Osteocyte (in vitro differentiated cells): ENCODE measurements around the gene ADCY2. TPM values are rescaled to one million over a fixed set of nuclear protein-coding genes. Genes with fewer than 3 reads are reported as not detected.
"Not testable (repeated sequence)": the region's sequence is repeated elsewhere in the genome, so short reads cannot be mapped to it uniquely, and the experiment has no call there.

ENCODE experiments used
- DNase-seq: peaks from one replicate; pipeline ENCODE4 v3.0.0; 2021; ENCODE audit warnings: mixed read lengths; ENCODE audit not compliant: unreplicated experiment; ENCODE audit errors: extremely low spot score
- H3K27ac Mint-ChIP-seq: one replicate; pipeline ENCODE4 v1.8.0; 2021; ENCODE audit warnings: mild to moderate bottlenecking, mixed read lengths; ENCODE audit not compliant: unreplicated experiment
- H3K27me3 Mint-ChIP-seq: one replicate; pipeline ENCODE4 v1.8.0; 2021; ENCODE audit warnings: mixed read lengths; ENCODE audit not compliant: unreplicated experiment
- H3K36me3 Mint-ChIP-seq: one replicate; pipeline ENCODE4 v1.8.0; 2021; ENCODE audit warnings: mixed read lengths; ENCODE audit not compliant: unreplicated experiment
- H3K4me1 Mint-ChIP-seq: one replicate; pipeline ENCODE4 v1.8.0; 2021; ENCODE audit warnings: mixed read lengths; ENCODE audit not compliant: unreplicated experiment
- H3K4me3 Mint-ChIP-seq: one replicate; pipeline ENCODE4 v1.8.0; 2021; ENCODE audit warnings: mild to moderate bottlenecking, moderate library complexity, mixed read lengths; ENCODE audit not compliant: unreplicated experiment
- H3K9me3 Mint-ChIP-seq: one replicate; pipeline ENCODE4 v1.8.0; 2021; ENCODE audit warnings: mixed read lengths; ENCODE audit not compliant: unreplicated experiment
- total RNA-seq: library from RNA; stranded (reverse); gene quantifications from 2 replicates; pipeline ENCODE4 v1.2.1, GENCODE V29; 2021
- TF ChIP-seq, protein P1 (sequence below): fragments of 200-600 bp; sonication (generic); IDR thresholded peaks from 2 replicates; pipeline ENCODE4 v1.5.0; 2021; ENCODE audit warnings: antibody characterized with exemption, mild to moderate bottlenecking, moderate library complexity

Gene ADCY2
- total RNA-seq, 1 donor from 2014 or later, result not detected

DNA sequence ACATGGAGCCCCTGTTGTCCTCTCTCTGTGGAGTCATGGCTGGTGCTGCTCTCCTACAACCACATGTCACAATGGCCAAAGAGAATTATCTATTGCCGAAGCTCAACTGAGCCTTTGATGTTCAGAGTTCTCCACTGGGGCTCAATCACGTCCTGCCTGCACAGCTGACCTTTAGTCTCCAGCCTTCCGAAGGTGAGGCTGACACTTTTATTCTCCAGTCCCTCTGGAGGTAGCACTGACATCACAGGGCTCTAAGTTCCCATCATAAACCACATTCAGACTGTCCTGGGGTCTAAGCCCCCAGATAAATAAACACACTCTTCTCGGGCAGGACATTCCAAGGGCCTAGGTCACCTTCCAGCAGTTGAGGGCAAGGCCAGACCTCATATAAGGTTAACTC is 23.4 kb downstream of the ADCY2 start:
- DNase-seq, result no peak
- Mint-ChIP-seq H3K27me3 (no peaks in the 10 kb centered on the region), H3K27ac (no peak overlapping the region), H3K9me3 (peaks cover 8% of the 10 kb centered on the region), H3K4me1 (no peaks in the 10 kb centered on the region), H3K36me3 (no peaks in the 10 kb centered on the region), H3K4me3 (no peak overlapping the region)
- TF ChIP-seq, protein P1, sequence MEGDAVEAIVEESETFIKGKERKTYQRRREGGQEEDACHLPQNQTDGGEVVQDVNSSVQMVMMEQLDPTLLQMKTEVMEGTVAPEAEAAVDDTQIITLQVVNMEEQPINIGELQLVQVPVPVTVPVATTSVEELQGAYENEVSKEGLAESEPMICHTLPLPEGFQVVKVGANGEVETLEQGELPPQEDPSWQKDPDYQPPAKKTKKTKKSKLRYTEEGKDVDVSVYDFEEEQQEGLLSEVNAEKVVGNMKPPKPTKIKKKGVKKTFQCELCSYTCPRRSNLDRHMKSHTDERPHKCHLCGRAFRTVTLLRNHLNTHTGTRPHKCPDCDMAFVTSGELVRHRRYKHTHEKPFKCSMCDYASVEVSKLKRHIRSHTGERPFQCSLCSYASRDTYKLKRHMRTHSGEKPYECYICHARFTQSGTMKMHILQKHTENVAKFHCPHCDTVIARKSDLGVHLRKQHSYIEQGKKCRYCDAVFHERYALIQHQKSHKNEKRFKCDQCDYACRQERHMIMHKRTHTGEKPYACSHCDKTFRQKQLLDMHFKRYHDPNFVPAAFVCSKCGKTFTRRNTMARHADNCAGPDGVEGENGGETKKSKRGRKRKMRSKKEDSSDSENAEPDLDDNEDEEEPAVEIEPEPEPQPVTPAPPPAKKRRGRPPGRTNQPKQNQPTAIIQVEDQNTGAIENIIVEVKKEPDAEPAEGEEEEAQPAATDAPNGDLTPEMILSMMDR, result no peak

DNA sequence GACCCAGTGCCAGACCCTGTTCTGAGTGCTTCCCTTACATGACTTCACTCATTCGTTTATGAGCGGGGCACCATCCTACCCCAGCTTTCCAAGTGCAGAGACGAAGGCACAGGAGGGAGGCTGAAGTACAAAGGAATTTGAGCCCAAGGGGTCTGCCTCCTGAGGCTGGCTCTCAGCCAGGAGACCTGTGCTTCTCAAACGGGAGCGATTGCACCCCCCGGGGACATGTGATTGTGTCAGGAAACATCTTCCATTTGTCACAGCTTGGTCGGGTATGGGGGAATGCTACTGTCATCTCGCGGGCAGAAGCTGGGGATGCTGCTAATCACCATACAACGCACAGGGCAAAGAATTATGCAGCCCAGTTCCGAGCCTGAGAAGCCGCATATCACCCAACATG is 23.9 kb downstream of the ADCY2 start:
- no peak overlapping the region for H3K27ac Mint-ChIP-seq
- peaks cover 8% of the 10 kb centered on the region for H3K9me3 Mint-ChIP-seq
- no peaks in the 10 kb centered on the region for H3K36me3 Mint-ChIP-seq
- no peaks in the 10 kb centered on the region for H3K4me1 Mint-ChIP-seq
- TF ChIP-seq, protein P1, result no peak
- H3K4me3 Mint-ChIP-seq, result no peak overlapping the region
- H3K27me3 Mint-ChIP-seq, result no peaks in the 10 kb centered on the region
- DNase-seq, result no peak

DNA sequence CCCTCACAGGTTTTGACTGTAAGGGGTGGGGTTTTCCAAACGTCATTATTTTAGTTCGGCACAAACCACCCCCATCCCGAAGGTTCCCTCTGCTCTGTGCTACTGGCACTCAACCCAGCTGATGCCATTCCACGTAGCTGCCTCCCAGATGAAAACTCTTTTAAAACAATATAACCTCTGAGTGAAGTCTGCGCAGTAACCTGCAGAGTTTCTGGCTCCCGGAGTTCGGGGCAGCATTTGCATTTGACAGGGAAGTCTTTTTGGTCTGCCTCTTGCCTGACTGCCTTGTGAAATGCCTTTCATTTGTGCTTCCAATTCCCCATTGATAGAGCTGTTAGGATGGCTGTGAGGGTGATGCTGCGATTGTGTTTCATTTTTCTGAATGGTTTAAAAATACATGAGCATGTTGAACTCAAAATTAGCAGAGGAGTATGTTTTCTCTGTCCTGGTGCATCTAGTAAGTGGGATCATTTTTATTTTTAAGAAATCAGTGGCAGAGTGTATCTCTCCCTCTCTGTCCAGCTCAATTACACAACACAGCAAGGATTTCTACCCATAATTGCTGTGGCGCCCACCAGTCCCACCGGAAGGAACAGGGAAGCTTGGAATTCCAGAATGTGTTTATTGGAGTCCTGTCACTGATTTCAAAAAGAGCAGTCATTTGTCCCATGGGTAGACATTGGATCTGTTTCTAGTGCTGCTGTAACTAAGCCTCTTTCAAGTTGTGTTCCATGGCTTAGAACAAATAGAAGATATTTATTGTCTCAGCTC is 24.8 kb downstream of the ADCY2 start:
- Mint-ChIP-seq H3K9me3 (peaks cover 9% of the 10 kb centered on the region), H3K4me1 (no peaks in the 10 kb centered on the region), H3K27ac (no peak overlapping the region), H3K27me3 (no peaks in the 10 kb centered on the region), H3K36me3 (no peaks in the 10 kb centered on the region), H3K4me3 (no peak overlapping the region)
- TF ChIP-seq, protein P1, result no peak
- no peak for DNase-seq

DNA sequence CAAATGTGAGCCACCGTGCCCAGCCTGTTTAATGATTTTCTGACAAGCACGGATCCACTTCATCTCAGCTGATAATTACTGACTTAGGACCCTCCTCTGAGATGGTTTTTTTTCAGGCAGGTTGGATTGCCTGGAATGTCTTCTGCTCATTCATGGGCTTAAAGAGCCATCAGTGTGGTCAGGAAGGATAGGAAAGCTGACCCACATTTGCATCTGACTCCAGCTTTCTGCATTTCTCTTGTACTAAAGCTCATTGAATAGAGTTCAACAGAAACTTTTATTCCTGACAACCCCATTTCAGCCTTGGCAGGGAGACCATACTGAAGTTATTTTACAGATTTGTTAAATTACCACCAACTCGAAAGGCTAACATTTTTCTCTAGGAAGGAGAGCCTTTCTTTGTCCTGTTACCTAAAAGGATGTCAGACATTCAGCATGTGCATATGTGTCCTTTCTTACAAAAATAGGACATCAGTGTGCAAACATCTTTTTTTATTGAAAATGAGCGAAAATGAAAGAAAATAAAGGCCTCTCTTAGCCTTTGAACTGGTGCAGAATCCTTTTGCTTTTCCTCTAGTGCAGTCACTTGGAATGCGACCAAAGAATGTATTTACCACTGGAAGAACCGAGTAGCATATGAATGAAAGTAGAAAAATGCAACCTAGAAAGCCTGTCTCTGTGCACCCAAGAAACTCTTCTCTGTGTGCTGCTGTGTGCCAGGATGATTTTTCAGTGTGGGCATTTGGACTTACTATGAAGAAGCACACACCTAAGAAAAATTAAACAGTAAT is 26.6 kb downstream of the ADCY2 start:
- DNase-seq, result no peak
- Mint-ChIP-seq H3K27me3 (no peaks in the 10 kb centered on the region), H3K4me3 (no peak overlapping the region), H3K27ac (no peak overlapping the region), H3K4me1 (no peaks in the 10 kb centered on the region), H3K36me3 (no peaks in the 10 kb centered on the region), H3K9me3 (peaks cover 6% of the 10 kb centered on the region)
- TF ChIP-seq, protein P1, result no peak

DNA sequence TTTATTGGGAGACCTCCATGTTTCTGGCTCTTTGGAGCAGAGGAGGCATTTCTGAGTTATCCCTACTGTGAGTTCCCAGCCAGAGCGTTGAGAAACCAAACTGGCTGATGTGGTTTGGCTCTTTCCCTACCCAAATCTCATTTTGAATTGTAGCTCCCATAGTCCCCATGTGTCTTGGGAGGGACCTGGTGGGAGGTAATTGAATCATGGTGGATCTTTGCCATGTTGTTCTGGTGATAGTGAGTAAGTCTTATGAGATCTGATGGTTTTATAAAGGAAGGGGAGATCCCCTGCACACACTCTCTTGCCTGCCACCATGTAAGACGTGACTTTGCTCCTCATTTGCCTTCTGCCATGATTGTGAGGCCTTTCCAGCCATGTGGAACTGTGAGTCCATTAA is 27.3 kb downstream of the ADCY2 start:
- DNase-seq, H3K4me1 Mint-ChIP-seq, H3K27ac Mint-ChIP-seq, H3K36me3 Mint-ChIP-seq, H3K27me3 Mint-ChIP-seq, H3K4me3 Mint-ChIP-seq: not testable (repeated sequence)
- peaks cover 12% of the 10 kb centered on the region for H3K9me3 Mint-ChIP-seq
